H1 (cell line): ENCODE measurements around the gene ZNF608. TPM values are rescaled to one million over a fixed set of nuclear protein-coding genes. Genes with fewer than 3 reads are reported as not detected.

Source experiments
- CTCF ChIA-PET: fragments of 300-600 bp; sonication (Branson Sonifier 250); formaldehyde crosslinking; loops from one replicate; lab custom pipeline; 2021; ENCODE audit not compliant: partially characterized antibody; lab: Charles Lee
- POLR2A ChIA-PET: fragments of 300-600 bp; sonication (Branson Sonifier 250); formaldehyde crosslinking; loops from one replicate; lab custom pipeline; 2021; ENCODE audit warnings: inconsistent platforms; ENCODE audit not compliant: partially characterized antibody; lab: Charles Lee
- DNase-seq, 2 experiments: peaks; one replicate each; pipeline versions ENCODE4 v3.0.0 to v3.0.0-alpha.2; 2010 to 2022; ENCODE audit warnings: low spot score in 2 of 2, low read depth in 1 of 2, mixed read lengths in 1 of 2
- FAIRE-seq: peaks from 2 replicates; lab custom pipeline; 2011; peaks lifted over from hg19 to GRCh38; lab: Jason Lieb, UNC
- H2AFZ ChIP-seq: 2 replicates; pipeline ENCODE4 v1.8.1; 2012; ENCODE audit warnings: low read length, inconsistent platforms
- H2AK5ac ChIP-seq: 2 replicates; pipeline ENCODE4 v1.6.1; 2013; ENCODE audit warnings: low read depth, low read length
- H2BK120ac ChIP-seq: replicated peaks from 2 replicates; pipeline ENCODE3; 2013; ENCODE audit warnings: low read depth, low read length, inconsistent platforms
- H2BK12ac ChIP-seq: 2 replicates; pipeline ENCODE4 v1.6.1; 2013; ENCODE audit warnings: low read depth, low read length
- H2BK15ac ChIP-seq: 2 replicates; pipeline ENCODE4 v1.6.1; 2013; ENCODE audit warnings: low read length
- H2BK20ac ChIP-seq: 2 replicates; pipeline ENCODE4 v1.6.1; 2013; ENCODE audit warnings: low read length
- H2BK5ac ChIP-seq: 2 replicates; pipeline ENCODE4 v1.6.1; 2013; ENCODE audit warnings: low read depth, low read length
- H3K14ac ChIP-seq: 2 replicates; pipeline ENCODE4 v1.6.1; 2013; ENCODE audit warnings: inconsistent platforms; ENCODE audit not compliant: insufficient read length
- H3K18ac ChIP-seq: 2 replicates; pipeline ENCODE4 v1.6.1; 2013; ENCODE audit warnings: low read length; ENCODE audit errors: extremely low read depth
- H3K23ac ChIP-seq: 2 replicates; pipeline ENCODE4 v1.6.1; 2013; ENCODE audit warnings: inconsistent platforms; ENCODE audit not compliant: insufficient read length
- H3K23me2 ChIP-seq: 2 replicates; pipeline ENCODE4 v1.6.1; 2013; ENCODE audit warnings: low read depth, low read length
- H3K27ac ChIP-seq: 2 replicates; pipeline ENCODE4 v1.6.1; 2011; ENCODE audit warnings: low read depth, low read length, inconsistent platforms
- H3K27me3 ChIP-seq, 4 experiments: replicated peaks in 1 of 4; 1 replicate in 1 of 4; 2 replicates in 3 of 4; pipeline versions ENCODE4 v1.6.1 to v1.8.1; 2011 to 2013; ENCODE audit warnings: low read length in 3 of 4, mild to moderate bottlenecking in 3 of 4, inconsistent platforms in 2 of 4, mixed read lengths in 2 of 4, moderate library complexity in 1 of 4; ENCODE audit not compliant: control insufficient read depth in 3 of 4, insufficient read depth in 3 of 4; ENCODE audit errors: extremely low read depth in 1 of 4
- H3K36me3 ChIP-seq, 4 experiments: 2 replicates each; pipeline versions ENCODE4 v1.6.1 to v1.8.1; 2011 to 2013; ENCODE audit warnings: mild to moderate bottlenecking in 4 of 4, low read length in 3 of 4, moderate library complexity in 2 of 4, control low read depth in 1 of 4, inconsistent platforms in 1 of 4; ENCODE audit not compliant: insufficient read depth in 4 of 4, control insufficient read depth in 2 of 4
- H3K4ac ChIP-seq: replicated peaks from 2 replicates; pipeline ENCODE3; 2013; ENCODE audit warnings: low read length, low read depth, mixed read lengths, inconsistent platforms; ENCODE audit not compliant: insufficient read length
- H3K4me1 ChIP-seq, 4 experiments: replicated peaks in 1 of 4; 1 replicate in 1 of 4; 2 replicates in 3 of 4; pipeline versions ENCODE4 v1.6.1 to v1.8.1; 2011 to 2013; ENCODE audit warnings: low read length in 3 of 4, inconsistent platforms in 2 of 4, mixed read lengths in 1 of 4; ENCODE audit not compliant: insufficient read depth in 4 of 4, control insufficient read depth in 3 of 4
- H3K4me2 ChIP-seq, 2 experiments: 2 replicates each; pipeline versions ENCODE4 v1.6.1 to v1.8.1; 2011 to 2013; ENCODE audit warnings: low read depth in 2 of 2, low read length in 2 of 2, control low read depth in 1 of 2, inconsistent platforms in 1 of 2, mild to moderate bottlenecking in 1 of 2; ENCODE audit not compliant: insufficient read depth in 1 of 2
- H3K4me3 ChIP-seq, 4 experiments: fragments of 200-600, 300-600 bp in 1 of 4; sonication (generic), shearing (Covaris generic), sonication (Bioruptor Twin) in 1 of 4; 2 replicates each; pipeline versions ENCODE4 v1.5.1 to v1.8.1; 2011 to 2016; ENCODE audit warnings: low read length in 4 of 4, low read depth in 3 of 4, control low read depth in 2 of 4, inconsistent platforms in 2 of 4, mild to moderate bottlenecking in 2 of 4, mixed read lengths in 1 of 4, moderate library complexity in 1 of 4; ENCODE audit not compliant: insufficient read depth in 2 of 4; ENCODE audit errors: extremely low read depth in 1 of 4
- H3K56ac ChIP-seq: replicated peaks from 2 replicates; pipeline ENCODE3; 2013; ENCODE audit warnings: low read depth, mild to moderate bottlenecking, mixed read lengths, low read length, inconsistent platforms; ENCODE audit not compliant: insufficient read length
- H3K79me1 ChIP-seq: 2 replicates; pipeline ENCODE4 v1.6.1; 2013; ENCODE audit warnings: low read depth, low read length, control low read depth
- H3K79me2 ChIP-seq, 2 experiments: 2 replicates each; pipeline versions ENCODE4 v1.6.1 to v1.8.1; 2012 to 2013; ENCODE audit warnings: low read length in 2 of 2, mild to moderate bottlenecking in 2 of 2, inconsistent platforms in 1 of 2; ENCODE audit not compliant: insufficient read depth in 2 of 2, control insufficient read depth in 1 of 2
- H3K9ac ChIP-seq, 4 experiments: replicated peaks in 1 of 4; 1 replicate in 1 of 4; 2 replicates in 3 of 4; pipeline versions ENCODE4 v1.6.1 to v1.8.1; 2011 to 2013; ENCODE audit warnings: low read depth in 3 of 4, low read length in 3 of 4, control low read depth in 2 of 4, mild to moderate bottlenecking in 2 of 4, moderate library complexity in 2 of 4, inconsistent platforms in 1 of 4; ENCODE audit errors: extremely low read depth in 1 of 4
- H3K9me3 ChIP-seq, 2 experiments: 2 replicates each; pipeline versions ENCODE4 v1.6.1 to v1.8.1; 2012 to 2013; ENCODE audit warnings: mild to moderate bottlenecking in 2 of 2, moderate library complexity in 2 of 2, control low read depth in 1 of 2, inconsistent platforms in 1 of 2, low read depth in 1 of 2, low read length in 1 of 2, mixed read lengths in 1 of 2; ENCODE audit not compliant: insufficient read depth in 2 of 2
- H4K20me1 ChIP-seq, 2 experiments: replicated peaks in 1 of 2; 2 replicates each; pipeline versions ENCODE3 to v1.8.1; 2011 to 2013; ENCODE audit warnings: inconsistent platforms in 2 of 2, low read length in 2 of 2, mild to moderate bottlenecking in 1 of 2; ENCODE audit not compliant: insufficient read depth in 2 of 2, control insufficient read depth in 1 of 2
- H4K5ac ChIP-seq: 2 replicates; pipeline ENCODE4 v1.6.1; 2013; ENCODE audit warnings: low read length, low read depth, mixed read lengths, inconsistent platforms; ENCODE audit not compliant: insufficient read length
- H4K8ac ChIP-seq: 2 replicates; pipeline ENCODE4 v1.8.0; 2013; ENCODE audit warnings: mild to moderate bottlenecking, moderate library complexity, low read length, inconsistent platforms; ENCODE audit not compliant: insufficient read depth; ENCODE audit errors: extremely low read depth
- H4K91ac ChIP-seq: replicated peaks from 2 replicates; pipeline ENCODE3; 2013; ENCODE audit warnings: low read length, mixed read lengths, inconsistent platforms; ENCODE audit not compliant: insufficient read length
- CHD2 ChIP-seq: IDR thresholded peaks from 2 replicates; pipeline ENCODE4 v1.6.1; 2012; ENCODE audit warnings: low read length, improper control_type of control experiment
- CREB1 ChIP-seq: IDR thresholded peaks from 2 replicates; pipeline ENCODE4 v1.6.1; 2012; ENCODE audit warnings: inconsistent platforms
- HDAC2 ChIP-seq, 2 experiments: fragments of 300-600 bp in 1 of 2; sonication (generic) in 1 of 2; IDR thresholded peaks; 2 replicates each; pipeline ENCODE4 v1.6.1; 2011 to 2012; ENCODE audit warnings: low read depth in 2 of 2, low read length in 2 of 2, mild to moderate bottlenecking in 2 of 2, moderate library complexity in 2 of 2, borderline replicate concordance in 1 of 2, inconsistent platforms in 1 of 2
- POU5F1 ChIP-seq: IDR thresholded peaks from 2 replicates; pipeline ENCODE4 v1.6.1; 2011; ENCODE audit warnings: low read depth, mild to moderate bottlenecking, low read length, moderate library complexity
- RFX5 ChIP-seq: IDR thresholded peaks from 2 replicates; pipeline ENCODE4 v1.6.1; 2011; ENCODE audit warnings: low read depth, low read length, improper control_type of control experiment, borderline replicate concordance
- WGBS, 2 experiments: shearing (Covaris generic) in 1 of 2; methylation state at CpG; one replicate each; pipeline versions ENCODE4 v1.1.6 to v1.1.7; 2013 to 2015; ENCODE audit warnings: low lambda C conversion rate in 2 of 2, mixed read lengths in 2 of 2, inconsistent platforms in 1 of 2, low coverage in 1 of 2, missing lambda C conversion rate in 1 of 2; ENCODE audit not compliant: insufficient replicate concordance in 2 of 2, insufficient coverage in 1 of 2, insufficient read length in 1 of 2; ENCODE audit errors: extremely low coverage in 1 of 2, missing lambda C conversion rate in 1 of 2; 5-methylcytosine and 5-hydroxymethylcytosine counted together
- polyA plus RNA-seq, 7 experiments: library from polyadenylated mRNA; depleted of rRNA in 3 of 7; stranded (reverse) in 5 of 7; unstranded in 2 of 7; fragments of >200 nt in 5 of 7; fragments of 200-250 nt in 2 of 7; gene quantifications; 1 replicate in 5 of 7; 2 replicates in 1 of 7; 4 replicates in 1 of 7; pipeline versions ENCODE4 v1.2.1 to v1.2.3, GENCODE V29; 2011 to 2013; ENCODE audit warnings: missing spikeins in 2 of 7, mixed read lengths in 2 of 7
- total RNA-seq: library from RNA; stranded (reverse); fragmentation: NEBNext Ultra II Directional; extraction: Animal tissue kit (Norgen Biotek cat#: 25700); gene quantifications from 2 replicates; pipeline ENCODE4 v1.2.1, GENCODE V29; 2021

The ZNF608 gene
- total and polyA plus RNA-seq, 2 of the 8 experiments (the other 6 are each of a cell fraction or from before 2014, with no cell fraction given), result 17.2 to 40.8 TPM

DNA sequence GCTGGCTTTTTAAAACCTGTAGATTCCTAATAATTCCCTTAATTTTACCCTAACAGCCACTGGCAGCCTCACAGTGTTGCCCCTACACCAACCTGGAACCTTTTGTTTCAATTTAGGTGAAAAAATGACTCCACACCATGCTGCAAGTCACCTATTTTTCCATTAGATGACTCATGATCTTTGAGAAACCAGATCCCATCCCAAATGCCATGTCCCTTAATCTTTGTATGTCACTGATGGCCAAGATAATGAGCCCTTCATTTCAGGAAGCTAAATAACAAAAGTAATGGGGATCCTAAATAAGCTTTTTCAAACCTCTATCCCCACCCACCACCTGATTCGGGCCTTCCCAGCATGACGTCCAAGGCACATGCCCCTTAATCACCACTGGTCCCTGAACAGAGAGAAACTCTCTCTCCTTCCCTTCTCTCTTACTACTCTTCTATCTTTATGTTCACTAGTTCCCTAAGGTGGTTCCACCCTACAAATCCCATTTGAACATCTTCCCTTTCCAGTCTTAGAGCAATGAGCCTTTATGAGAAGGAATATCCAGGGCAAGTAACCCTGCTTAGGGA lies 33.6 kb downstream of the ZNF608 start:
- Histone ChIP-seq H2BK15ac (no peak overlapping the region), H3K18ac (no peak overlapping the region), H3K14ac (no peak overlapping the region), H3K4ac (no peak overlapping the region), H4K5ac (no peak overlapping the region), H3K79me1 (peaks cover 6% of the 10 kb centered on the region; the same call in 1 of the 2 replicates), H4K20me1 (peaks cover 4 to 7% of the 10 kb centered on the region in 2 experiments), H3K79me2 (peaks cover 5 to 96% of the 10 kb centered on the region in 2 experiments), H3K27me3 (no peaks in the 10 kb centered on the region), H2BK120ac (no peak overlapping the region), H3K4me1 (peaks cover 0 to 16% (median 4%) of the 10 kb centered on the region in 4 experiments; a peak in 6 of 7 replicates), H3K23me2 (no peaks in the 10 kb centered on the region), H3K9ac (no peak overlapping the region), H3K4me2 (no peak overlapping the region), H2AK5ac (no peak overlapping the region; the same call in 1 of the 2 replicates), H3K27ac (no peak overlapping the region), H2BK5ac (no peak overlapping the region), H2AFZ (no peak overlapping the region), H2BK12ac (no peak overlapping the region), H3K36me3 (no peaks in the 10 kb centered on the region), H4K8ac (no peak overlapping the region), H3K9me3 (no peaks in the 10 kb centered on the region), H2BK20ac (no peak overlapping the region), H3K56ac (no peak overlapping the region), H3K23ac (no peak overlapping the region), H3K4me3 (no peak overlapping the region), H4K91ac (no peak overlapping the region)
- FAIRE-seq (no peak), DNase-seq (no peak)
- 88% methylated on average over 2 of the region's 2 CpGs; no CpG with 5 or more reads in 1 of the 2 experiments for WGBS, 2 experiments
- POLR2A ChIA-PET, result interaction anchor here (1.4 kb wide), 1 partner anchor 9 kb away, joined by 3 read pairs; no protein-coding TSS in a partner anchor
- CTCF ChIA-PET, result no interaction called here
- TF ChIP-seq CREB1 (no peak), RFX5 (no peak), POU5F1 (no peak), CHD2 (no peak), HDAC2 (IDR thresholded peaks at IDR 0.05; ENCODE audit: borderline replicate concordance in 1 of 2, low read depth in 2 of 2, low read length in 2 of 2) (no peak)
